NCI-H128 (cell line): ENCODE results near the gene ZNF324B.
"Not testable (repeated sequence)": the region's sequence is repeated elsewhere in the genome, so short reads cannot be mapped to it uniquely, and the experiment has no call there.

ENCODE experiments used
- DNase-seq: peaks from one replicate; lab custom pipeline; 2025; ENCODE audit not compliant: unreplicated experiment; lab: John Stamatoyannopoulos, UW

ZNF324B gene

DNA sequence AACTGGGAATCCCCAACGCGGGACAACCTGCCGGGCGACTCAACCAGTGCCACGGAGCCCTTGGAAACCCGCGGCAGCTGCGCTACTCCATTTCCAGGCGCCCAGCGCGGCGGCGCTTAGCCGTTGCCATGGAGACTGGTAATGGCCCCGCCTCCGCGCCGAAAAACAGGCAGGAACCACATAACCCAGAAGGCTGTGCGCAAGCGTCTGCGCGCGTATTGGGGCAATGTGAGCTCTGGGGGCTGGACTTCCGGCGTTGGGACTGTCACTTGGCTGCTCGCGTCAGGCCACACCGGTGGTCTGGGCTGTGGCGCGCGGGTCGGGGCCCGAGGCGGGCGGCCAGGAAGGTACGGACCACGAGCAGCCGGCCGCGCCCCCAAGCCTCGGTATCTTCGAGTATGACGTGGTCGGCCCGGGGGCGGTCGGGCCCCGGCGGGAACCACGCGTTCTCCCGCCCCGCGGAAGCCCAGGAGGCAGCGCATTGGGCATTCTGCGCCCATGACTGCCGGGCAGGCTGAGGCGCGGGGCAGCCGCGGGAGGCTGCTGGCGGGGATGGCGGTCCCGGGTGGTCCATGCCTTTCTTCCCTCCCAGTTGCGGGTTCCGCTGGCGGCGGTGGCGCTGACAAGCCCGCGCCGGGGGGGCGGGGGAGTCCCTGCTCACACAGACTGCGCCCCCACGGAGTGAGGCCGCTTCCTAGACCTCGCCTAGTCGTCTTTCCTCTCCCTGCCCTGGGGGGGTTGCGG, at the start of gene ZNF324B:
TSS of gene ZNF324B (plus strand) at position 265 of the 744 bp plus-strand sequence. CDS start 2,080 bp downstream, outside the sequence.
- peak; percentile 96 for DNase-seq

- no peak for DNase-seq
Measured at GRCh38 chr19:58401840-58402421, 49.5 kb upstream of the ZNF324B start.

DNA sequence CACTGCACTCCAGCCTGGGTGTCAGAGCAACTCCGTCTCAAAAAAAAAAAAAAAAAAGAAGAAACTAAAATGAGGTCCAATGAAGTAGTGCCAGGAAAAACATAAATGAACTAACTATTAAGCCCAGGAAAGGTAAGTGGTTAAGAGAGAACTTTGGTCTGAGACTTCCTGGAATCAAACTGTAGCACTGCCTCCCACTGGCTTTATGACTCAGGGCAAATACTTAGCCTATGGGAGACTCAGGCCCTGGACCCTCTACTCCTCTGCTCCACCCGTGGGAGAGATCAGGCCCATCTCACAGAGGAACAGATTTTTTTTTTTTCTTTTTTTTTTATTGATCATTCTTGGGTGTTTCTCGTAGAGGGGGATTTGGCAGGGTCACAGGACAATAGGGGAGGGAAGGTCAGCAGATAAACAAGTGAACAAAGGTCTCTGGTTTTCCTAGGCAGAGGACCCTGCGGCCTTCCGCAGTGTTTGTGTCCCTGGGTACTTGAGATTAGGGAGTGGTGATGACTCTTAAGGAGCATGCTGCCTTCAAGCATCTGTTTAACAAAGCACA, 47.4 kb upstream of the ZNF324B start:
- not testable (repeated sequence) for DNase-seq

- no peak for DNase-seq
Measured at GRCh38 chr19:58406818-58407657, 44.4 kb upstream of the ZNF324B start.

- DNase-seq, result no peak
Measured at GRCh38 chr19:58407658-58408151, 43.7 kb upstream of the ZNF324B start.

DNA sequence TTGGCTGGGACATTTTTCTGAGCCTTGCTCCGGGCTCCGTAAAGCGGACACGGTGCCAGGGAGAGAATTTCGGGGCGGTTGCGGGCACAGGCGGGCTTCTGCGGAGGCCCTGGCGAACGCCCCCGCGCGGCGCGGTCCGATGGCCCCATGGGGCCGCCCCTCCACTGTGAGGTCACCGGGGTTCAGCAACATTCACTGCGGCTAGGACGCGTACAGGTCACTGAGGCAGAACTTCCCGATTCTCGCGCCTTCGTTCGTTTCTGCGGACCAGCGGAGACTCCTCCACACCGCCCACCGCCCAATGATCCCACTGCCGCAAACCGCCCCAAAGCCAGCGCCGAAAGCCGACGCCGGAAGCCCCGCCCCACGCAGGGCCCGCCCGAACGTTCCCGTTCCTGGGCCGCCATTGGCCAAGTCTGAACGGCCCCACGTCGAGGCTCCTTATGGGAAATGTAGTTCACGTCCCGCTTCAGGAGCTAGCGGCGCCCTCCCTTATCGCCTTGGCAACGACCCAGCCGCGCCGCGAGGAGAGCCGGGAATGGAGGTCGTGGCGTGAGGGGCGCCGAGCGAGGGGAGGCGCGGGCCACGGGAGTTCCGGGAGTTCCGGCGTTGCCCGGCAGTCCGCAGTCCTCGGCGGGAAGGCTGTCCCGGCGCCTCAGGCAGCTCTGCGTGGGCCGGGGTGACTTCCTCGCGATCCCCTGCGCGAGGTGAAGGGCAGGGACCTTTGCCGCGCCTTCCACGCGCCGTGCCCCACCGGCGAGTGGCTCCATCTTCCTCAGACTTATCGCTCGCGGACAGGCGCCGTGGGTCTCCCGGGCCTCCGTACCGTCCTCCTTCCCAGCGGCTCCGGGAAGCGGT, 43.0 kb upstream of the ZNF324B start, which contains the start of gene ZNF584:
TSS of gene ZNF584 (plus strand) at position 498 of the 858 bp plus-strand sequence. CDS start 499 bp downstream, outside the sequence.
- DNase-seq, result peak; percentile 96

DNA sequence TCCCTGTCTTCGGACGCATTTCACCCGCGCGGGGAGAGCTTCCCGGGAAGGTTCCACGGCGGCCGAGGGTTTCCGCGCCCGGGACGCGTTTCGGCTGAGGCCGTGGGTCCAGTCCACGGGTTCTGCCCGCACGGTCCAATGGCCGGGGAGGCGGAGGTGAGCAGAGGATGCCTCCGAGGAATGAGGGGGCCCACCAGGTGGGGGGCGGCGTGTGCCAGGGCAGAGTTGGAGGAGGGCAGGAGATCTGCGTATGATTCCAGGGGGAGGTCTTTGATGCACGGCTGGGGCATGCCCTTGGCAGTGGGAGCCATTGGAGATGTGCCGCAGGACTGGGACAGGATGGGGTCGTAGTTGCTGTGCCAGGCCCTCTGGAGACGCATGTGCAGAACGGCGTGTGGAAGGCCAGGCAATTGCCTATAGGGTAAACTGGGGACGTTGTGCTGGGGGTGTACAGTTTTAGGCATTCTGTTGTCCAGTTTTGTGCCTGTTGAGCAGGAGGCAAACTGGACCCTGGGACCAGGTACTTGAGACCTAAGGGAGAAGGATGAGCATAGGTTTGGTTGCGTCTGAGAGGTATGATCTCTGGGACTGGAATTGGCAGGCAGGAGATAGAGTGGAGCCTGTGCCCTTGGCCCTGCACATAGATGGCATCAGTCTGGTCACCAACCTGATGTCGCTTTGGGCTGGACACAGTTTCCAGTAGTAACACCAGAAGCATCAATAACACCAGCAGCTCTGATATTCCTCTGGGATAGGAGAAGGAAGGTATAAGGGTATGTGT, 42.2 kb upstream of the ZNF324B start:
- DNase-seq, result no peak

- no peak for DNase-seq
Measured at GRCh38 chr19:58416604-58417003, 34.8 kb upstream of the ZNF324B start.

DNA sequence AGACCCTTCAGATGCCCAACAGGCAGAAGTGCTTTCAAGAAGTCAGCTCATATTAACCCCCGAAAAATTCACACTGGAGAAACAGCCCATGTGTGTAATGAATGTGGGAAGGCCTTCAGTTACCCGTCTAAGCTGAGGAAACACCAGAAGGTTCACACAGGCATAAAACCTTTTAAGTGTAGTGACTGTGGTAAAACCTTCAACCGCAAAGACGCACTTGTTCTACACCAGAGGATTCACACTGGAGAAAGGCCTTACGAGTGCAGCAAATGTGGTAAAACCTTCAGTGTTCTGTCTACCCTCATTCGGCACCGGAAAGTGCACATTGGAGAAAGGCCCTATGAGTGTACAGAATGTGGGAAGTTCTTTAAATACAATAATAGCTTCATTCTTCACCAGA, 34.4 kb upstream of the ZNF324B start:
- no peak for DNase-seq

GRCh38 chr19:58428617-58429016, 22.8 kb upstream of the ZNF324B start:
- DNase-seq, result no peak

DNA sequence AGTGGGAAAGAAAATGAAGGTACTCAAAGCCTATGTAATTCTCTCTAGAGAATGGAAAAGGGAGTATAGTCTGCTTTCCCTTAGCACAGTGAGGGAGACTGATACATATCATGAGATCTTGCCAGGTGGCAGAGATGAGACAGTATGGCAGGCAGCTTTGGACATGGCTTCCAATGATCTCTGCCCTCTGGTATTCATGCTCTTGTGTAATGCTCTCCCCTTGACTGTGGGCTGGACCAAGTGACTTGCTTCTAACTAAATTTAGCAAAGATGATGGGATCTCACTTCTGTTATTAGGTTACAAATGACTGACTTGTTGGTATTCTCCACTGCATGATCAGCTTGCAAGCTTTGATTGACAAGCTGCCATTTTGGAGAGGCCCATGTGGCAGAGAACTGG, 21.7 kb upstream of the ZNF324B start:
- no peak for DNase-seq

- no peak for DNase-seq
Measured at GRCh38 chr19:58434217-58434616, 17.2 kb upstream of the ZNF324B start.

DNA sequence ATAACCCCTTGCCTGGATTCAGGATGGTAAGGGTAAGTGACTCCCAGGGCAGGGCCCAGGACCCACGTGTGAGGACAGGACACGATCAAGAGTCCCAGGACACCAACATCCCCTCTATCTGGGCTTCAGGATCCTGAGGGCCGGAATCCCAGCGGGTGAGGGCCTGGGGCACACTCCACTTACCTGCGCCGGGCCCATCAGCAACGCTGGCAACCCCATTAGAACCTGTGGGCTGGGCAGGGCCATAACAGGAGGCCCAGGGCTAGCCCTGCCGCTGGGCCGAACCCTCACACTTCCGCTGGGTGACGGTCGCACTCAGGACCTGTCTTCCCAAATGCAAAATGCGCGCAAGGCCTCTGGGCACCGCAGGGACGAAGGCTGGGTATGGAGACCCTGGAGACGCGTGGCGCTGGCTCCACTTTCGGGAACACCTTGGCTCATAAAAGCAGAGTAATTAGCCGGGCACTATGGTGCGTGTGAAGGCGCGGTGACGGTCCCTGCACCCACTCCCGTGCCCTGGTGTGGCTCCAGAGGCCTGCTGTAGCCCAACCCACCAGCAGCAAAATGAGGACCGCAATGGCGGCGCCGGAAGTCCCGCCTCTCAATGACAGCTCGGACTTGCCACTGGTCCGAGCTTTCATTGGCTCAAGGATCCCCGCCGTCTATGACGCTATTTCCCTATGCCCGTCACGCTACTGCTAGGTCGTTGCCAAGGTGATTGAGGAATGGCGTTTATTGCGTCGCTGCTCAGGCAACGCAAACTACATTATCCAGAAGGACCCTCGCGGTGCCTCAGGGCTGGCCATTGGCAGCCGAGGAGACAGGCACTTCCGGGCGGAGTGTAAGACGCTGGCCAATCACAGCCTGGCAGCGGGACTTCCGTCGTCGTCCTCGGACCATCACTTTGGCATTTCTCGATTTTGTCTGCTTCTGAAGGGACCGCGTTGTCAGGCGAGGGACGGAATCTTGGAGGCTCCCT, 11.6 kb upstream of the ZNF324B start, which contains the start of gene ZNF132:
TSS of gene ZNF132 (minus strand) at position 578 of the 979 bp plus-strand sequence. CDS start at position 246, 332 bp downstream.
- DNase-seq, result no peak

DNA sequence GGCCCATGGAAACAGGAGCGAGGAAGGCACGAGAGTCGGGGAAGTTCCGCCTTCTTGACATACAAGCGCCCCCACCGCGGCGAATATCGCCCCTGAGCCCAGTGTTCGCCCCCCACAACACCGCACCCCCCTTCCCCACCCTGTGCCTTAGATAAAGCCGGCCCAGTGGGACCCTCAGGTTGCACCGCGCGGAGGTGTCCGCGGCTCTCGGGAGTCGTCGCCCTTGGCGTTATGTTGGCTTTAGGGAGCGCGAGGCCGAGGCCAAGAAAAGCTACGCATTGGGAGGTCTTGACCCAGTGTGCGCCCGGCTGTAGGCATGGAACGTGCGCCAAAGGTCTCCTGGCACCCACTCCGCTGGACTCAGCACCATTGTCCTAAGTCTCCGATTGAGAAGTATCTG, 10.9 kb upstream of the ZNF324B start:
- DNase-seq, result no peak

DNA sequence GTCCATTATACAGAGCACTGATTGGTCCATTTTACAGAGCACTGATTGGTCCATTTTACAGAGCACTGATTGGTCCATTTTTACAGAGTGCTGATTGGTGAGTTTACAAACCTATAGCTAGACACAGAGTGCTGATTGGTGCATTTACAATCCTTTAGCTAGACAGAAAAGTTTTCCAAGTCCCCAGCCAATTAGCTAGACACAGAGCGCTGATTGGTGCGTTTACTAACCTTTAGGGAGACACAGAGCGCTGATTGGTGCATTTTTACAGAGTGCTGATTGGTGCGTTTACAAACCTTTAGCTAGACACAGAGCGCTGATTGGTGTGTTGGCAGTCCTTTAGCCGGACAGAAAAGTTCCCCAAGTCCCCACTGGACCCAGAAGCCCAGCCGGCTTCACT, 8.4 kb upstream of the ZNF324B start:
- DNase-seq, result not testable (repeated sequence)

- not testable (repeated sequence) for DNase-seq
Measured at GRCh38 chr19:58448860-58449259, 2.6 kb upstream of the ZNF324B start.

- DNase-seq, result not testable (repeated sequence)
Measured at GRCh38 chr19:58449980-58450379, 1.4 kb upstream of the ZNF324B start.

DNA sequence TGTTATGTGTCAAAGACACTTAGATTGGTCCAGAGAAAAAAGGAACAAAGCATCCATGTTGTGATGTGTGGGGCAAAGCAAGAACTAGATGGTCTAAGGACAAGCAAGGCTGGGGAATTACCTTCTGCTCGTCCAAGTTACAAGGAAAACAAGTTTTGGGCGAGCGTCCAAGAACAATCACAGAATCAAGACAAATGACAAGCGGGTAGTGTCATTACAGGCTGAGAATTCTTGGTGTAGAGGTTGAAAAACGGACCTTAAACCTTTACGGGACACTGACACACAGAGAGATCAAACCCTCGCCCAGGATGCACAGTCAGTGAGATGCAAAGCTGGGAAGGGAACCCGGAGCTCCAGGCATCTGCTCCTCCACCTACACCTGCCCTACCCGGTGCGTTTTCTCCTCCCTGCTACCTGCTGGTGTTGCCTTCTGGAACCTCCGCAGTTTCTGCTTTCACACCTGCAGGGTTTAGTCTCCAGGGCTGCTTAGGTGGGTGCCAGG, 515 bp upstream of the ZNF324B start:
- no peak for DNase-seq
